Head of caudate nucleus (tissue), 42 donors: Measurements from ENCODE around the gene CYREN.

Experiments used
- DNase-seq, 42 donors: peaks; one replicate each; pipeline versions ENCODE4 v3.0.0 to v3.0.0-alpha.2; 2020 to 2021; ENCODE audit warnings: mixed read lengths in 7 of 42
- intact Hi-C: fragments of 100-400 bp; cut with DNase I; formaldehyde crosslinking; loops from one replicate; pipeline ENCODE4 v1.15.0; 2022

Gene CYREN

GRCh38 chr7:135181261-135181928, 10.9 kb upstream of the CYREN start:
- intact Hi-C loops: no loop called here
- no peak for DNase-seq

GRCh38 chr7:135180122-135180521, 9.6 kb upstream of the CYREN start:
- intact Hi-C loops: no loop called here
- no peak for DNase-seq

- intact Hi-C loops: loop anchor here (10.0 kb wide), 1 partner anchor 495 kb away; no protein-coding TSS in a partner anchor
- DNase-seq: no peak
Measured at GRCh38 chr7:135179321-135179925, 8.9 kb upstream of the CYREN start.

GRCh38 chr7:135178364-135178763, 7.9 kb upstream of the CYREN start:
- DNase-seq: peak in 1 of 42 donors; percentile 12
- intact Hi-C loops: loop anchor here (10.0 kb wide), 1 partner anchor 494 kb away; no protein-coding TSS in a partner anchor

- peak in 1 of 42 donors; percentile 22 for DNase-seq
- intact Hi-C loops: loop anchor here (10.0 kb wide), 1 partner anchor 492 kb away; no protein-coding TSS in a partner anchor
Measured at GRCh38 chr7:135177028-135177696, 6.7 kb upstream of the CYREN start.

- peak in 1 of 42 donors; percentile 4 for DNase-seq
- intact Hi-C loops: loop anchor here (10.0 kb wide), 1 partner anchor 491 kb away; no protein-coding TSS in a partner anchor
Measured at GRCh38 chr7:135175931-135176330, 5.4 kb upstream of the CYREN start.

- DNase-seq: peak in 1 of 42 donors; percentile 17
- intact Hi-C loops: loop anchor here (10.0 kb wide), 1 partner anchor 490 kb away; no protein-coding TSS in a partner anchor
Measured at GRCh38 chr7:135174941-135175340, 4.4 kb upstream of the CYREN start.

- peak in 1 of 42 donors; percentile 35 for DNase-seq
- intact Hi-C loops: loop anchor here (10.0 kb wide), 1 partner anchor 489 kb away; no protein-coding TSS in a partner anchor
Measured at GRCh38 chr7:135173916-135174315, 3.4 kb upstream of the CYREN start.

- intact Hi-C loops: loop anchor here (2.0 to 10.0 kb wide), 2 partner anchors 185 to 487 kb away; partner anchors contain the start of gene AGBL3
- peak in 26 of 42 donors; percentile 31 to 86 (median 60) for DNase-seq
Measured at GRCh38 chr7:135171581-135172291, 1.2 kb upstream of the CYREN start.

GRCh38 chr7:135170998-135171481, 533 bp upstream of the CYREN start:
- peak in 1 of 42 donors; percentile 25 for DNase-seq
- intact Hi-C loops: loop anchor here (2.0 to 10.0 kb wide), 2 partner anchors 184 to 486 kb away; partner anchors contain the start of gene AGBL3

GRCh38 chr7:135169964-135170273, 588 bp downstream of the CYREN start:
- no peak for DNase-seq
- intact Hi-C loops: loop anchor here (2.0 to 10.0 kb wide), 2 partner anchors 183 to 485 kb away; partner anchors contain the start of gene AGBL3

- peak in 4 of 42 donors; percentile 30 to 64 (median 42) for DNase-seq
- intact Hi-C loops: no loop called here
Measured at GRCh38 chr7:135169141-135169963, 1.2 kb downstream of the CYREN start.

GRCh38 chr7:135168489-135169140, 1.9 kb downstream of the CYREN start:
- no peak for DNase-seq
- intact Hi-C loops: no loop called here

GRCh38 chr7:135168001-135168400, 2.5 kb downstream of the CYREN start:
- intact Hi-C loops: no loop called here
- DNase-seq: peak in 5 of 42 donors; percentile 11 to 63 (median 41)

- intact Hi-C loops: no loop called here
- DNase-seq: no peak
Measured at GRCh38 chr7:135167365-135167917, 3.1 kb downstream of the CYREN start.

GRCh38 chr7:135166338-135166990, 4.0 kb downstream of the CYREN start:
- DNase-seq: no peak
- intact Hi-C loops: no loop called here

GRCh38 chr7:135165862-135166261, 4.6 kb downstream of the CYREN start:
- intact Hi-C loops: no loop called here
- DNase-seq: no peak
